DND-41 (cell line): ENCODE results near the gene DIS3L2.

Source experiments
- ATAC-seq: fragments of 200-7000 bp; cut with Tn5 transposase; 3 replicates; pipeline ENCODE4 v1.9.1; 2021; ENCODE audit warnings: low read depth; ENCODE audit not compliant: insufficient read depth
- DNase-seq: peaks from one replicate; pipeline ENCODE4 v3.0.0-alpha.2; 2020
- H2AFZ ChIP-seq: 2 replicates; pipeline ENCODE4 v1.6.0; 2012; ENCODE audit warnings: low read depth, low read length
- H3K27ac ChIP-seq: 2 replicates; pipeline ENCODE4 v1.5.1; 2012; ENCODE audit warnings: low read length, inconsistent platforms
- H3K27me3 ChIP-seq: fragments of 200-600 bp; sonication (generic); 2 replicates; pipeline ENCODE4 v1.6.0; 2012; ENCODE audit warnings: low read length, mild to moderate bottlenecking, inconsistent platforms; ENCODE audit not compliant: insufficient read depth, poor library complexity
- H3K36me3 ChIP-seq: 2 replicates; pipeline ENCODE4 v1.5.1; 2012; ENCODE audit warnings: low read length, inconsistent platforms; ENCODE audit not compliant: insufficient read depth
- H3K4me1 ChIP-seq: 2 replicates; pipeline ENCODE4 v1.5.1; 2012; ENCODE audit warnings: mild to moderate bottlenecking, low read length; ENCODE audit not compliant: insufficient read depth
- H3K4me2 ChIP-seq: 2 replicates; pipeline ENCODE4 v1.6.0; 2012; ENCODE audit warnings: mild to moderate bottlenecking, moderate library complexity, low read length, inconsistent platforms; ENCODE audit not compliant: insufficient read depth
- H3K4me3 ChIP-seq, 2 experiments: fragments of 200-600 bp in 1 of 2; shearing (Covaris generic) in 1 of 2; 2 replicates each; pipeline ENCODE4 v1.5.1; 2012 to 2016; ENCODE audit warnings: inconsistent platforms in 2 of 2, low read length in 2 of 2, mild to moderate bottlenecking in 2 of 2, low read depth in 1 of 2, moderate library complexity in 1 of 2
- H3K79me2 ChIP-seq: 2 replicates; pipeline ENCODE4 v1.6.0; 2012; ENCODE audit warnings: low read length, inconsistent platforms; ENCODE audit not compliant: insufficient read depth
- H3K9ac ChIP-seq: 2 replicates; pipeline ENCODE4 v1.6.0; 2012; ENCODE audit warnings: low read depth, mild to moderate bottlenecking, inconsistent platforms, low read length, moderate library complexity
- H3K9me3 ChIP-seq: 2 replicates; pipeline ENCODE4 v1.5.1; 2012; ENCODE audit warnings: low read length, moderate library complexity, mild to moderate bottlenecking, inconsistent platforms; ENCODE audit not compliant: insufficient read depth, severe bottlenecking
- H4K20me1 ChIP-seq: 2 replicates; pipeline ENCODE4 v1.6.0; 2012; ENCODE audit warnings: low read length; ENCODE audit not compliant: insufficient read depth
- CTCF ChIP-seq: IDR thresholded peaks from 2 replicates; pipeline ENCODE4 v1.5.1; 2012; ENCODE audit warnings: borderline replicate concordance, low read length, moderate library complexity, mild to moderate bottlenecking; ENCODE audit not compliant: poor library complexity, severe bottlenecking; ENCODE audit errors: extremely low read depth
- EZH2 ChIP-seq: IDR thresholded peaks from 3 replicates; pipeline ENCODE4 v1.6.1; 2012; ENCODE audit warnings: borderline replicate concordance, low read depth, mild to moderate bottlenecking, moderate library complexity, low read length, inconsistent platforms; ENCODE audit not compliant: severe bottlenecking

DIS3L2 gene

DNA sequence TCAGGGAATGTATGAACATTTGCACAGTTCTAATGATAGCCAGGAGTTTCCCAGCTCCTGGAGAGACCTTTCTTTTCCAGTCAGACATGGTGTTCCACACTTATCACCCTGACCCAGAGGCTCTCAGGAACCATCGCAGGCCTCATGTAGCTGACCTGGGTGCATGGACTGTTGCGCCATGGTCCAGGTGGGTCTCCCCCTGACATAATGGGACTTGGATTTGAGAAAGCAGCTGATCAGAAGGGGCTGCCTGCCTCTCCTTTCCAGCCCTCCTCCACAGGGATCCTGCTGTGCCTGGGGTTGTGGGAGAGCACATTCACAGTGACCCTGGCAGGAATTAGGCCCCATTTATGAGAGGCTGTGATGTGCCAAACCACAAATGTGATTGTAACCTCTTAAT lies 283.6 kb downstream of the DIS3L2 start:
- ATAC-seq (no peak), DNase-seq (no peak)
- H3K4me3 ChIP-seq, result no peak overlapping the region
- H3K27ac ChIP-seq, result no peak overlapping the region
- H3K36me3 ChIP-seq, result peaks cover 15% of the 10 kb centered on the region
- H3K4me1 ChIP-seq, result no peaks in the 10 kb centered on the region
- H3K27me3 ChIP-seq, result no peaks in the 10 kb centered on the region
- no peak overlapping the region for H3K4me2 ChIP-seq
- H4K20me1 ChIP-seq, result no peaks in the 10 kb centered on the region
- H2AFZ ChIP-seq, result no peak overlapping the region
- TF ChIP-seq CTCF (no peak), EZH2 (no peak)
- no peaks in the 10 kb centered on the region for H3K79me2 ChIP-seq
- no peaks in the 10 kb centered on the region for H3K9me3 ChIP-seq
- no peak overlapping the region for H3K9ac ChIP-seq

DNA sequence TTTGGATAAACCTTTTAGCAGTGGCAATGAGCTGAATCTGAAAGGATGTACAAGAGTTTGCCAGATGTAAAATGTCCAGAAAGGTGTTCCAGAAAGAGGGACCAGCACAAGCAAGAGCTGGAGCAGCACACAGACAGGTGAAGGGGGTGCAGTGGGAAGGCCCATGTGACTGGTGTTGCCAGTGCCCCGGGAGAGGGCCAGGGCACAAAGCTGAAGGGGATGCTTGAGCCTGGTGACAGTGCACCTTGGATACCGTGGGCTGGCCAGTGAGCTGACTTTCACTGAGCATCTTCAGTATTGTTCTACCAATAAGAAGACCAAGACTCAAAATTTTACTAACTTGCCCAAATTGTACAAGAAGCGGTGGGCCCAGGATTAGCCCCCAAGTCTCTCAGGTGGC lies 284.7 kb downstream of the DIS3L2 start:
- Histone ChIP-seq H3K27me3 (no peaks in the 10 kb centered on the region), H3K9me3 (no peaks in the 10 kb centered on the region), H2AFZ (no peak overlapping the region), H3K4me3 (no peak overlapping the region), H4K20me1 (no peaks in the 10 kb centered on the region), H3K36me3 (peaks cover 16% of the 10 kb centered on the region), H3K4me2 (no peak overlapping the region), H3K79me2 (no peaks in the 10 kb centered on the region), H3K9ac (no peak overlapping the region), H3K4me1 (no peaks in the 10 kb centered on the region), H3K27ac (no peak overlapping the region)
- ATAC-seq, result no peak
- TF ChIP-seq CTCF, result no peak
- TF ChIP-seq EZH2, result no peak
- no peak for DNase-seq

GRCh38 chr2:232249096-232249495 lies 287.6 kb downstream of the DIS3L2 start:
- DNase-seq (no peak), ATAC-seq (no peak)
- Histone ChIP-seq H3K4me2 (no peak overlapping the region), H2AFZ (no peak overlapping the region), H3K27ac (no peak overlapping the region), H3K4me3 (no peak overlapping the region), H3K4me1 (no peaks in the 10 kb centered on the region), H3K27me3 (no peaks in the 10 kb centered on the region), H4K20me1 (no peaks in the 10 kb centered on the region), H3K9ac (no peak overlapping the region), H3K9me3 (no peaks in the 10 kb centered on the region), H3K36me3 (peaks cover 27% of the 10 kb centered on the region), H3K79me2 (no peaks in the 10 kb centered on the region)
- no peak for TF ChIP-seq EZH2
- no peak for TF ChIP-seq CTCF
